Measurements from ENCODE around the gene VWA1. TPM values are rescaled to one million over a fixed set of nuclear protein-coding genes. Genes with fewer than 3 reads are reported as not detected.

VWA1 gene
- total RNA-seq, 2 experiments from 2014 or later = not detected

DNA sequence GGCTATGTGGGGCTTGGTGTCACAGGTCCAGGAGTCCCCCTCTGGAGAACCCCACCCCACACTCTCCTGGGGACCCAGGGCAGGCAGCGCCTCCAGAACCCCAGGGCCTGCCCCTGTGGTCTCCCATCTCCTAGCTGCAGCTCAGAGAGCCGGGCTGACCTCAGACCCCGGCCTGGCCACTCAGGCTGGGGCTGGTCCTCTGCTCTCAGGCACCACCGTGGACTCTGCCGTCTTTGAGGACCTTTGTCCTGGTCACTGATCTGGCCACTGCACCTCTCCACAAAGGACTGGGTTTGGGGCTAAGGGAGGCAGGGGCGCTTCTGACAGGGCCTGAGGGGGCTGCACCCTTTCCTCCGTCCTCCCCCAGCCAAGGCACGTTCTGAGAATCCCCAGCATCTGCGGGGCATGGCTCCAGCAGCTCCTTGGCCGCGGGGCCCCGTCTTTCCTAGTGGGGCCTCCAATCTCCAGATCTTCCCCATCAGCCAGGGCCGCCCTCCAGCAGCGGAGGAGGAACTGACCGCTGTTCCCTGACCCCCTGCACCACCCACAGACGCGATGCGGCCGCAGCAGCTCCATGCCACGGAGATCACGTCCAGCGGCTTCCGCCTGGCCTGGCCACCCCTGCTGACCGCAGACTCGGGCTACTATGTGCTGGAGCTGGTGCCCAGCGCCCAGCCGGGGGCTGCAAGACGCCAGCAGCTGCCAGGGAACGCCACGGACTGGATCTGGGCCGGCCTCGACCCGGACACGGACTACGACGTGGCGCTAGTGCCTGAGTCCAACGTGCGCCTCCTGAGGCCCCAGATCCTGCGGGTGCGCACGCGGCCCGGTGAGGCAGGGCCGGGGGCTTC, 3.3 kb downstream of the VWA1 start:
- CTCF ChIA-PET (ENCODE audit: unreplicated experiment) = no interaction called here
- H3K9me3 ChIP-seq (ENCODE audit: low read length) = no peaks in the 10 kb centered on the region
- intact Hi-C loops (cut with micrococcal nuclease; ENCODE audit: unreplicated experiment) = no loop called here
- no peak for DNase-seq (ENCODE audit: low spot score)
- no peaks in the 10 kb centered on the region for H3K36me3 ChIP-seq (ENCODE audit: insufficient read depth, low read length)
- POLR2A ChIA-PET = no interaction called here
- no peaks in the 10 kb centered on the region for H3K9me2 ChIP-seq (ENCODE audit: insufficient read depth, low read length)
- H3K79me2 ChIP-seq (ENCODE audit: insufficient read depth, low read depth, low read length) = no peaks in the 10 kb centered on the region
- no peak overlapping the region for H3K4me3 ChIP-seq (ENCODE audit: low read depth, low read length, poor library complexity, severe bottlenecking)
- BruUV-seq (replicated peaks) = no TSS peak
- H2AFZ ChIP-seq (ENCODE audit: low read length) = no peak overlapping the region
- no peak for TF ChIP-seq EZH2phosphoT487 (IDR thresholded peaks at IDR 0.05; ENCODE audit: borderline replicate concordance, low read depth, low read length)
- TF ChIP-seq, protein P1, sequence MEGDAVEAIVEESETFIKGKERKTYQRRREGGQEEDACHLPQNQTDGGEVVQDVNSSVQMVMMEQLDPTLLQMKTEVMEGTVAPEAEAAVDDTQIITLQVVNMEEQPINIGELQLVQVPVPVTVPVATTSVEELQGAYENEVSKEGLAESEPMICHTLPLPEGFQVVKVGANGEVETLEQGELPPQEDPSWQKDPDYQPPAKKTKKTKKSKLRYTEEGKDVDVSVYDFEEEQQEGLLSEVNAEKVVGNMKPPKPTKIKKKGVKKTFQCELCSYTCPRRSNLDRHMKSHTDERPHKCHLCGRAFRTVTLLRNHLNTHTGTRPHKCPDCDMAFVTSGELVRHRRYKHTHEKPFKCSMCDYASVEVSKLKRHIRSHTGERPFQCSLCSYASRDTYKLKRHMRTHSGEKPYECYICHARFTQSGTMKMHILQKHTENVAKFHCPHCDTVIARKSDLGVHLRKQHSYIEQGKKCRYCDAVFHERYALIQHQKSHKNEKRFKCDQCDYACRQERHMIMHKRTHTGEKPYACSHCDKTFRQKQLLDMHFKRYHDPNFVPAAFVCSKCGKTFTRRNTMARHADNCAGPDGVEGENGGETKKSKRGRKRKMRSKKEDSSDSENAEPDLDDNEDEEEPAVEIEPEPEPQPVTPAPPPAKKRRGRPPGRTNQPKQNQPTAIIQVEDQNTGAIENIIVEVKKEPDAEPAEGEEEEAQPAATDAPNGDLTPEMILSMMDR (conservative IDR thresholded peaks at IDR 0.05; ENCODE audit: low read length) = no peak
- H4K20me1 ChIP-seq (ENCODE audit: insufficient read depth, low read length) = no peaks in the 10 kb centered on the region
- H3K27ac ChIP-seq (ENCODE audit: low read depth, low read length, poor library complexity, severe bottlenecking) = no peak overlapping the region
- no peak overlapping the region for H3K4me2 ChIP-seq (ENCODE audit: low read length)
- no peaks in the 10 kb centered on the region for H3K4me1 ChIP-seq (ENCODE audit: insufficient read depth, low read length, poor library complexity, severe bottlenecking)

DNA sequence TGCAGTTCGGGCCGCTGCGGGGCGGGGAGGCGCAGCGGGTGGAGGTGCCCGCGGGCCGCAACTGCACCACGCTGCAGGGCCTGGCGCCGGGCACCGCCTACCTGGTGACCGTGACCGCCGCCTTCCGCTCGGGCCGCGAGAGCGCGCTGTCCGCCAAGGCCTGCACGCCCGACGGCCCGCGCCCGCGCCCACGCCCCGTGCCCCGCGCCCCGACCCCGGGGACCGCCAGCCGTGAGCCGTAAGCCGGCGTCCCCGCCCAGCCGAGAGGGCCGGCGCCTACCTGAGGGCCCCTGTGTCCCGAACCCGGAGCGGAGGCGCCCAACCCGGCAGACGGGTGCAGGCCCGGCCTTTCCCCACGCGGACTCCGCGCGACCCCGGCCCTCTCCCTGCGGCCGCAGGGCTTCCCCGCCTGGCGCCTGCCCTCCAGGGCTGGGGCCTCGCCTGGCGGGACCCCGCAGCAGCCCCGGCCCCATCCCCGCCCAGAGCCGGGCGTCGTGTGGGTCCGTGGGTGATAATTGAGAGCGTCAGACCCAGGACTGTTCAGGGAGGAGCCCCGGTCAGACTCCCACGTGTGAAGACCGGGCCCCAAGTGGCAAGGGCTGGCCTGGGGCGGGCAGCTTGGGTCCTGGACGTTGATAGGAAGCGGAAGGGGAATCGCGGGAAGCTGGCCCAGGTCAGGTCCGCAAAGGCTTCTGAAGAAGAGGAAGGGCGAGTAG, 4.2 kb downstream of the VWA1 start:
- no TSS peak for BruUV-seq (replicated peaks)
- DNase-seq (ENCODE audit: low spot score) = no peak
- ChIA-PET CTCF (ENCODE audit: unreplicated experiment) (no interaction called here), POLR2A (no interaction called here)
- Histone ChIP-seq H3K79me2 (ENCODE audit: insufficient read depth, low read depth, low read length) (no peaks in the 10 kb centered on the region), H4K20me1 (ENCODE audit: insufficient read depth, low read length) (no peaks in the 10 kb centered on the region), H3K4me2 (ENCODE audit: low read length) (no peak overlapping the region), H3K9me3 (ENCODE audit: low read length) (no peaks in the 10 kb centered on the region), H3K4me1 (ENCODE audit: insufficient read depth, low read length, poor library complexity, severe bottlenecking) (no peaks in the 10 kb centered on the region), H2AFZ (ENCODE audit: low read length) (no peak overlapping the region), H3K4me3 (ENCODE audit: low read depth, low read length, poor library complexity, severe bottlenecking) (no peak overlapping the region), H3K27ac (ENCODE audit: low read depth, low read length, poor library complexity, severe bottlenecking) (no peak overlapping the region), H3K36me3 (ENCODE audit: insufficient read depth, low read length) (no peaks in the 10 kb centered on the region), H3K9me2 (ENCODE audit: insufficient read depth, low read length) (no peaks in the 10 kb centered on the region)
- intact Hi-C loops (cut with micrococcal nuclease; ENCODE audit: unreplicated experiment) = loop anchor here (5.0 kb wide), 1 partner anchor 63 kb away; no protein-coding TSS in a partner anchor
- TF ChIP-seq, protein P1 (conservative IDR thresholded peaks at IDR 0.05; ENCODE audit: low read length) = no peak
- TF ChIP-seq EZH2phosphoT487 (IDR thresholded peaks at IDR 0.05; ENCODE audit: borderline replicate concordance, low read depth, low read length) = no peak

Measured in OCI-LY7 (cell line).